Lung (tissue), 12 donors: ENCODE measurements around the gene PIK3CG. TPM values are rescaled to one million over a fixed set of nuclear protein-coding genes. Genes with fewer than 3 reads are reported as not detected.

Source experiments
- ATAC-seq: fragments of 200-7000 bp; cut with Tn5 transposase; one replicate; pipeline ENCODE4 v1.9.1; 2020; ENCODE audit warnings: moderate number of reproducible peaks; ENCODE audit not compliant: insufficient read depth, low FRiP score
- DNase-seq, 3 donors: peaks; one replicate each; pipeline ENCODE4 v3.0.0-alpha.2; 2013 to 2017
- H3K27ac ChIP-seq, 2 donors: one replicate each; pipeline ENCODE4 v1.5.1; 2013; ENCODE audit warnings: mild to moderate bottlenecking in 2 of 2, moderate library complexity in 2 of 2, control low read depth in 1 of 2, inconsistent platforms in 1 of 2, low read depth in 1 of 2, low read length in 1 of 2
- H3K27me3 ChIP-seq, 3 donors: one replicate each; pipeline ENCODE4 v1.5.1; 2013; ENCODE audit warnings: low read length in 2 of 3; ENCODE audit not compliant: control insufficient read depth in 3 of 3, insufficient read depth in 3 of 3
- H3K36me3 ChIP-seq, 4 donors: one replicate each; pipeline ENCODE4 v1.5.1; 2013; ENCODE audit warnings: low read length in 4 of 4, mild to moderate bottlenecking in 1 of 4, moderate library complexity in 1 of 4; ENCODE audit not compliant: control insufficient read depth in 4 of 4, insufficient read depth in 4 of 4
- H3K4me1 ChIP-seq, 5 donors: one replicate each; pipeline ENCODE4 v1.5.1; 2013; ENCODE audit warnings: low read length in 5 of 5, mild to moderate bottlenecking in 2 of 5, moderate library complexity in 1 of 5; ENCODE audit not compliant: control insufficient read depth in 5 of 5, insufficient read depth in 5 of 5
- H3K4me3 ChIP-seq: one replicate; pipeline ENCODE4 v1.5.1; 2013; ENCODE audit warnings: mild to moderate bottlenecking, control low read depth, moderate library complexity
- H3K9ac ChIP-seq, 2 donors: one replicate each; pipeline ENCODE4 v1.5.1; 2013; ENCODE audit warnings: low read length in 2 of 2, control low read depth in 1 of 2; ENCODE audit not compliant: insufficient read depth in 1 of 2
- H3K9me3 ChIP-seq, 4 donors: one replicate each; pipeline ENCODE4 v1.5.1; 2013; ENCODE audit warnings: low read length in 3 of 4, mild to moderate bottlenecking in 1 of 4, moderate library complexity in 1 of 4; ENCODE audit not compliant: control insufficient read depth in 4 of 4, insufficient read depth in 3 of 4
- WGBS, 2 donors: extraction: QIAGEN DNeasy Blood & Tissue Kit; methylation state at CpG; one replicate each; pipeline ENCODE4 v1.1.7; 2013; 5-methylcytosine and 5-hydroxymethylcytosine counted together
- polyA plus RNA-seq, 2 donors: library from polyadenylated mRNA; stranded (reverse); fragments of 200-250 nt; gene quantifications; one replicate each; pipeline ENCODE4 v1.2.1, GENCODE V29; 2013
- total RNA-seq, 2 donors: library from RNA; depleted of rRNA in 1 of 2; stranded (reverse); fragments of >200 nt in 1 of 2; gene quantifications; one replicate each; pipeline ENCODE4 v1.2.1, GENCODE V29; 2014 to 2021
- TF ChIP-seq, protein P1 (sequence below): IDR thresholded peaks from 2 replicates; pipeline ENCODE4 v1.5.1; 2012; ENCODE audit warnings: mild to moderate bottlenecking; ENCODE audit errors: control extremely low read depth, extremely low read depth
- donor health status: control.
- donor health status: control.
- donor health status: Bipolar disorder and iron deficiency.
- donor health status: healthy.
- donor health status: DM: yes; HTN: yes; CAD: no.

PIK3CG gene
- total and polyA plus RNA-seq, 4 donors = 0.61 to 10.8 (median 6.8) TPM

DNA sequence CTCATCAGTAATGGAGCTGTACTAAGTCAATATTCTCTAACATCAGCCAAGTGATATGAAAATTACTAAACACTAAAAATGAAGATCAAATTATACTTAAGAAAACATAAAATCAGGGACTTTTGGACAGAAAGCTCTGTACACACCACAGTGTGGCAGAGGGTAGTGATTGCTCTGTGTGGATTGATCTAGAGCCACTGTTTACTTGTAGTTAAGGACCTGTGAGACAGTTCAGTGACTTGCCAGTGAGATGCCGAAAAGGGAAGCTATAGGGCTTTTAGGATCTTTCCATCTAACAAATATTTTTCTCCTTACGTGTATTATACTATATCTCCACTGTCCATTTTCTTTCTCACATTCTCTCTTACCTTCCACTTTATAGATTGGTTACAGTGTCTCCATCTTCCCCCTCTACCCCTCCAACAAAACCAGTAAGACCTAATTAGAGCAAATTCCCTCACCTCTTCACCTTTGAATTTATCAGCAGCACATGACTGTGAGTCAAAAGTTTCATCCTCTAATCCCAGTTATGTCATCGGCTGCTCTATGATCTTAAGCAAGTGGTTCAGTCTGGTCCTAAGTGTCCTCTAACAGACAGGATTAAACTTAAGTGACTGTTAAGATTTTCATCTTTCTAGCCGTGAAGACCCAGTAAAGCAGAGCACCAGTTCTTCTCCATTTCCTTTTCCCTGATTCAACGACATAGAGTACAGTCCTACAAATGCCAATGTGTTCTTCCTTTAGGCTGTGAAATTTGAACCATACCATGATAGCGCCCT lies 6.9 kb downstream of the PIK3CG start:
- Histone ChIP-seq H3K4me1 (no peaks in the 10 kb centered on the region), H3K27ac (no peak overlapping the region), H3K36me3 (no peaks in the 10 kb centered on the region), H3K4me3 (no peak overlapping the region), H3K27me3 (no peaks in the 10 kb centered on the region), H3K9me3 (peaks cover 0 to 5% (median 0%) of the 10 kb centered on the region in 4 donors), H3K9ac (no peak overlapping the region)
- WGBS, 2 donors = 61 to 67% methylated on average over 6 of the region's 6 CpGs
- DNase-seq (no peak), ATAC-seq (no peak)
- TF ChIP-seq, protein P1, sequence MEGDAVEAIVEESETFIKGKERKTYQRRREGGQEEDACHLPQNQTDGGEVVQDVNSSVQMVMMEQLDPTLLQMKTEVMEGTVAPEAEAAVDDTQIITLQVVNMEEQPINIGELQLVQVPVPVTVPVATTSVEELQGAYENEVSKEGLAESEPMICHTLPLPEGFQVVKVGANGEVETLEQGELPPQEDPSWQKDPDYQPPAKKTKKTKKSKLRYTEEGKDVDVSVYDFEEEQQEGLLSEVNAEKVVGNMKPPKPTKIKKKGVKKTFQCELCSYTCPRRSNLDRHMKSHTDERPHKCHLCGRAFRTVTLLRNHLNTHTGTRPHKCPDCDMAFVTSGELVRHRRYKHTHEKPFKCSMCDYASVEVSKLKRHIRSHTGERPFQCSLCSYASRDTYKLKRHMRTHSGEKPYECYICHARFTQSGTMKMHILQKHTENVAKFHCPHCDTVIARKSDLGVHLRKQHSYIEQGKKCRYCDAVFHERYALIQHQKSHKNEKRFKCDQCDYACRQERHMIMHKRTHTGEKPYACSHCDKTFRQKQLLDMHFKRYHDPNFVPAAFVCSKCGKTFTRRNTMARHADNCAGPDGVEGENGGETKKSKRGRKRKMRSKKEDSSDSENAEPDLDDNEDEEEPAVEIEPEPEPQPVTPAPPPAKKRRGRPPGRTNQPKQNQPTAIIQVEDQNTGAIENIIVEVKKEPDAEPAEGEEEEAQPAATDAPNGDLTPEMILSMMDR = no peak

- Histone ChIP-seq H3K36me3 (no peaks in the 10 kb centered on the region), H3K4me3 (no peak overlapping the region), H3K4me1 (no peaks in the 10 kb centered on the region), H3K27ac (no peak overlapping the region), H3K27me3 (no peaks in the 10 kb centered on the region), H3K9ac (no peak overlapping the region), H3K9me3 (peaks cover 0 to 4% (median 0%) of the 10 kb centered on the region in 4 donors)
- TF ChIP-seq, protein P1 = no peak
- WGBS, 2 donors = 94 to 95% methylated on average over 6 of the region's 6 CpGs
- ATAC-seq = no peak
- no peak for DNase-seq
Measured at GRCh38 chr7:106872763-106873162, 7.7 kb downstream of the PIK3CG start.

DNA sequence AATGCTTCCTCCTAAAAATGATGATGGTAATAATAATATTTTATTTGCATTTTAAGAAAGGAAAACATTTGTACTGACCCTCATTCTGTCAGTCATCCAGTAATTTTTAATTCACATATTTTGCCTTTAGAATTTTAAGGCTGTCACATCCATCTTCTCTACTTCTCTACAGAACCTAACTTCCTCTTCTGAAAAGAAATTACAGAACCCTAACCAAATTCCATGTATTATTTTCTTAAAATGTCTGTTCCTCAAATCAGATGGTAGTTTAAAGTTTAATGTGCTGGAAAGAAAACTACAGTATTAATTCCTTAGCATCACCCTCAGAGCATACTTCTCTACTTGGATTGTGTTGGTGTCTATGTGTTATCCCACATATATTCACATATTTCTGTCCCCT lies 9.0 kb downstream of the PIK3CG start:
- no peak overlapping the region for H3K27ac ChIP-seq
- no peaks in the 10 kb centered on the region for H3K27me3 ChIP-seq
- H3K4me1 ChIP-seq = no peaks in the 10 kb centered on the region
- no peak for DNase-seq
- no peak overlapping the region for H3K4me3 ChIP-seq
- no peaks in the 10 kb centered on the region for H3K9me3 ChIP-seq
- TF ChIP-seq, protein P1 = no peak
- H3K36me3 ChIP-seq = no peaks in the 10 kb centered on the region
- ATAC-seq = no peak
- no peak overlapping the region for H3K9ac ChIP-seq
